Vagina (tissue), 2 donors: ENCODE measurements around the gene MMP23B.

Source experiments
- CTCF ChIP-seq, 3 experiments: fragments of 450-650 bp in 2 of 3; fragments of 200-600 bp in 1 of 3; sonication (generic) in 1 of 3; IDR thresholded peaks; one replicate each; pipeline ENCODE4 v1.5.1; 2017 to 2019; ENCODE audit warnings: antibody characterized with exemption in 3 of 3, mild to moderate bottlenecking in 2 of 3, moderate library complexity in 2 of 3
- POLR2A ChIP-seq, 2 donors: fragments of 450-650 bp; IDR thresholded peaks; one replicate each; pipeline ENCODE4 v1.6.1; 2017; ENCODE audit warnings: antibody characterized with exemption in 2 of 2, mild to moderate bottlenecking in 2 of 2, moderate library complexity in 2 of 2
- POLR2AphosphoS5 ChIP-seq, 2 donors: sonication (generic); formaldehyde crosslinking; IDR thresholded peaks; one replicate each; pipeline ENCODE4 v1.9.0; 2017; ENCODE audit warnings: antibody characterized with exemption in 2 of 2, mild to moderate bottlenecking in 2 of 2, low read depth in 1 of 2; ENCODE audit not compliant: insufficient read depth in 1 of 2

- TF ChIP-seq CTCF (IDR thresholded peaks at IDR 0.05) (no peak), POLR2AphosphoS5 (IDR thresholded peaks at IDR 0.05; ENCODE audit: insufficient read depth in 1 of 2, low read depth in 1 of 2) (no peak), POLR2A (IDR thresholded peaks at IDR 0.05) (no peak)
Observed at GRCh38 chr1:1598720-1599029, 33.3 kb upstream of the MMP23B start.
